ENCODE results near the gene ADCYAP1R1. TPM values are rescaled to one million over a fixed set of nuclear protein-coding genes. Genes with fewer than 3 reads are reported as not detected.

ADCYAP1R1 gene
- total and polyA plus RNA-seq, 3 experiments from 2014 or later: not detected

- Mint-ChIP-seq H3K27me3 (peaks cover 5 to 6% of the 10 kb centered on the region in 2 donors), H3K4me3 (no peak overlapping the region), H3K4me1 (peaks cover 24 to 37% (median 29%) of the 10 kb centered on the region in 3 donors), H3K9me3 (peaks cover 0 to 6% (median 0%) of the 10 kb centered on the region in 5 donors), H3K27ac (no peak overlapping the region), H3K36me3 (no peaks in the 10 kb centered on the region)
- no peak for DNase-seq
- no peaks in the 10 kb centered on the region for H3K27me3 ChIP-seq (ENCODE audit: insufficient read depth, low read length, poor library complexity, severe bottlenecking)
- no peaks in the 10 kb centered on the region for H3K9me3 ChIP-seq (ENCODE audit: low read length)
- POLR2A ChIA-PET: no interaction called here
- H3K36me3 ChIP-seq (ENCODE audit: insufficient read depth, low read length): no peaks in the 10 kb centered on the region
- no peak overlapping the region for H3K27ac ChIP-seq (ENCODE audit: low read depth, low read length)
- CTCF ChIA-PET: no interaction called here
- H3K4me1 ChIP-seq (ENCODE audit: insufficient read depth, low read length): peaks cover 9% of the 10 kb centered on the region
- no peak overlapping the region for H3K4me3 ChIP-seq (ENCODE audit: low read length)
Measured at GRCh38 chr7:31028006-31028405, 24.1 kb upstream of the ADCYAP1R1 start.

GRCh38 chr7:31028417-31028992 is 23.6 kb upstream of the ADCYAP1R1 start:
- H3K27me3 Mint-ChIP-seq: peaks cover 5 to 6% of the 10 kb centered on the region in 2 donors
- H3K27ac Mint-ChIP-seq: no peak overlapping the region
- H3K36me3 ChIP-seq (ENCODE audit: insufficient read depth, low read length): no peaks in the 10 kb centered on the region
- CTCF ChIA-PET: no interaction called here
- H3K27me3 ChIP-seq (ENCODE audit: insufficient read depth, low read length, poor library complexity, severe bottlenecking): no peaks in the 10 kb centered on the region
- H3K4me3 Mint-ChIP-seq: no peak overlapping the region
- H3K27ac ChIP-seq (ENCODE audit: low read depth, low read length): no peak overlapping the region
- peaks cover 20 to 32% (median 24%) of the 10 kb centered on the region in 3 donors for H3K4me1 Mint-ChIP-seq
- POLR2A ChIA-PET: no interaction called here
- H3K9me3 ChIP-seq (ENCODE audit: low read length): no peaks in the 10 kb centered on the region
- peaks cover 0 to 6% (median 0%) of the 10 kb centered on the region in 5 donors for H3K9me3 Mint-ChIP-seq
- DNase-seq: no peak
- H3K36me3 Mint-ChIP-seq: no peaks in the 10 kb centered on the region
- H3K4me1 ChIP-seq (ENCODE audit: insufficient read depth, low read length): peaks cover 6% of the 10 kb centered on the region
- no peak overlapping the region for H3K4me3 ChIP-seq (ENCODE audit: low read length)

- ChIA-PET POLR2A (no interaction called here), CTCF (no interaction called here)
- H3K4me3 Mint-ChIP-seq: no peak overlapping the region
Measured at GRCh38 chr7:31029251-31030042, 22.7 kb upstream of the ADCYAP1R1 start.

GRCh38 chr7:31033674-31034300 is 18.3 kb upstream of the ADCYAP1R1 start:
- Histone ChIP-seq H3K4me1 (ENCODE audit: insufficient read depth, low read length) (no peaks in the 10 kb centered on the region), H3K27ac (ENCODE audit: low read depth, low read length) (no peak overlapping the region), H3K9me3 (ENCODE audit: low read length) (no peaks in the 10 kb centered on the region), H3K4me3 (ENCODE audit: low read length) (no peak overlapping the region), H3K36me3 (ENCODE audit: insufficient read depth, low read length) (no peaks in the 10 kb centered on the region), H3K27me3 (ENCODE audit: insufficient read depth, low read length, poor library complexity, severe bottlenecking) (no peaks in the 10 kb centered on the region)
- Mint-ChIP-seq H3K36me3 (no peaks in the 10 kb centered on the region), H3K4me3 (no peak overlapping the region), H3K27ac (no peak overlapping the region), H3K9me3 (peaks cover 0 to 3% (median 0%) of the 10 kb centered on the region in 5 donors), H3K27me3 (peaks cover 3 to 8% of the 10 kb centered on the region in 2 donors), H3K4me1 (no peaks in the 10 kb centered on the region)
- POLR2A ChIA-PET: no interaction called here
- DNase-seq: peak in 1 of 5 donors; percentile 8
- CTCF ChIA-PET: no interaction called here

More at GRCh38 chr7:31029251-31030042, 22.7 kb upstream of the ADCYAP1R1 start:
- no peak overlapping the region for H3K4me3 ChIP-seq (ENCODE audit: low read length)
- H3K27ac ChIP-seq (ENCODE audit: low read depth, low read length): no peak overlapping the region
- H3K36me3 Mint-ChIP-seq: no peaks in the 10 kb centered on the region
- no peak for DNase-seq
- H3K9me3 ChIP-seq (ENCODE audit: low read length): no peaks in the 10 kb centered on the region
- peaks cover 5 to 6% of the 10 kb centered on the region in 2 donors for H3K27me3 Mint-ChIP-seq
- peaks cover 0 to 3% (median 0%) of the 10 kb centered on the region in 5 donors for H3K9me3 Mint-ChIP-seq
- H3K4me1 Mint-ChIP-seq: peaks cover 10 to 22% (median 15%) of the 10 kb centered on the region in 3 donors
- no peaks in the 10 kb centered on the region for H3K4me1 ChIP-seq (ENCODE audit: insufficient read depth, low read length)
- no peak overlapping the region for H3K27ac Mint-ChIP-seq
- H3K27me3 ChIP-seq (ENCODE audit: insufficient read depth, low read length, poor library complexity, severe bottlenecking): no peaks in the 10 kb centered on the region
- no peaks in the 10 kb centered on the region for H3K36me3 ChIP-seq (ENCODE audit: insufficient read depth, low read length)

- Mint-ChIP-seq H3K27me3 (peaks cover 8 to 10% of the 10 kb centered on the region in 2 donors), H3K9me3 (peaks cover 0 to 3% (median 0%) of the 10 kb centered on the region in 5 donors), H3K4me1 (no peaks in the 10 kb centered on the region), H3K36me3 (no peaks in the 10 kb centered on the region), H3K27ac (no peak overlapping the region), H3K4me3 (no peak overlapping the region)
- ChIA-PET CTCF (no interaction called here), POLR2A (no interaction called here)
- Histone ChIP-seq H3K4me3 (ENCODE audit: low read length) (no peak overlapping the region), H3K9me3 (ENCODE audit: low read length) (no peaks in the 10 kb centered on the region), H3K4me1 (ENCODE audit: insufficient read depth, low read length) (no peaks in the 10 kb centered on the region), H3K27ac (ENCODE audit: low read depth, low read length) (no peak overlapping the region), H3K27me3 (ENCODE audit: insufficient read depth, low read length, poor library complexity, severe bottlenecking) (no peaks in the 10 kb centered on the region), H3K36me3 (ENCODE audit: insufficient read depth, low read length) (no peaks in the 10 kb centered on the region)
- DNase-seq: no peak
Measured at GRCh38 chr7:31036924-31037323, 15.2 kb upstream of the ADCYAP1R1 start.

GRCh38 chr7:31043051-31043471 is 9.0 kb upstream of the ADCYAP1R1 start:
- H3K36me3 ChIP-seq (ENCODE audit: insufficient read depth, low read length): no peaks in the 10 kb centered on the region
- no peak overlapping the region for H3K4me3 Mint-ChIP-seq
- no peaks in the 10 kb centered on the region for H3K36me3 Mint-ChIP-seq
- H3K27me3 ChIP-seq (ENCODE audit: insufficient read depth, low read length, poor library complexity, severe bottlenecking): peaks cover 5% of the 10 kb centered on the region
- H3K27ac Mint-ChIP-seq: no peak overlapping the region
- H3K4me1 ChIP-seq (ENCODE audit: insufficient read depth, low read length): no peaks in the 10 kb centered on the region
- CTCF ChIA-PET: no interaction called here
- H3K9me3 Mint-ChIP-seq: peaks cover 0 to 3% (median 0%) of the 10 kb centered on the region in 5 donors
- H3K27me3 Mint-ChIP-seq: peaks cover 11 to 39% of the 10 kb centered on the region in 2 donors
- H3K27ac ChIP-seq (ENCODE audit: low read depth, low read length): no peak overlapping the region
- POLR2A ChIA-PET: no interaction called here
- H3K4me3 ChIP-seq (ENCODE audit: low read length): no peak overlapping the region
- no peaks in the 10 kb centered on the region for H3K9me3 ChIP-seq (ENCODE audit: low read length)
- no peak for DNase-seq
- no peaks in the 10 kb centered on the region for H3K4me1 Mint-ChIP-seq

- DNase-seq: no peak
- peak overlapping the region in 1 of 8 donors; percentile 85 for H3K27ac Mint-ChIP-seq
Measured at GRCh38 chr7:31044529-31044928, 7.6 kb upstream of the ADCYAP1R1 start.

GRCh38 chr7:31046723-31047122 is 5.4 kb upstream of the ADCYAP1R1 start:
- POLR2A ChIA-PET: no interaction called here
- H3K4me3 ChIP-seq (ENCODE audit: low read length): no peak overlapping the region
- no peak for DNase-seq
- H3K4me1 ChIP-seq (ENCODE audit: insufficient read depth, low read length): no peaks in the 10 kb centered on the region
- Mint-ChIP-seq H3K27ac (no peak overlapping the region), H3K4me1 (peaks cover 2 to 5% (median 3%) of the 10 kb centered on the region in 3 donors), H3K9me3 (no peaks in the 10 kb centered on the region), H3K27me3 (peaks cover 14 to 52% of the 10 kb centered on the region in 2 donors), H3K4me3 (no peak overlapping the region), H3K36me3 (no peaks in the 10 kb centered on the region)
- H3K9me3 ChIP-seq (ENCODE audit: low read length): no peaks in the 10 kb centered on the region
- H3K36me3 ChIP-seq (ENCODE audit: insufficient read depth, low read length): no peaks in the 10 kb centered on the region
- CTCF ChIA-PET: no interaction called here
- no peak overlapping the region for H3K27ac ChIP-seq (ENCODE audit: low read depth, low read length)
- H3K27me3 ChIP-seq (ENCODE audit: insufficient read depth, low read length, poor library complexity, severe bottlenecking): peaks cover 5% of the 10 kb centered on the region

More at GRCh38 chr7:31044529-31044928, 7.6 kb upstream of the ADCYAP1R1 start:
- H3K9me3 Mint-ChIP-seq: no peaks in the 10 kb centered on the region
- H3K9me3 ChIP-seq (ENCODE audit: low read length): no peaks in the 10 kb centered on the region
- peaks cover 5% of the 10 kb centered on the region for H3K27me3 ChIP-seq (ENCODE audit: insufficient read depth, low read length, poor library complexity, severe bottlenecking)
- H3K4me3 ChIP-seq (ENCODE audit: low read length): no peak overlapping the region
- no peaks in the 10 kb centered on the region for H3K36me3 ChIP-seq (ENCODE audit: insufficient read depth, low read length)
- ChIA-PET CTCF (no interaction called here), POLR2A (no interaction called here)
- H3K27ac ChIP-seq (ENCODE audit: low read depth, low read length): no peak overlapping the region
- no peaks in the 10 kb centered on the region for H3K4me1 ChIP-seq (ENCODE audit: insufficient read depth, low read length)
- H3K27me3 Mint-ChIP-seq: peaks cover 11 to 39% of the 10 kb centered on the region in 2 donors
- no peak overlapping the region for H3K4me3 Mint-ChIP-seq
- H3K4me1 Mint-ChIP-seq: no peaks in the 10 kb centered on the region
- H3K36me3 Mint-ChIP-seq: no peaks in the 10 kb centered on the region

Data from CD8-positive, alpha-beta memory T cell (primary cell).